NCI-H2196 (cell line): ENCODE results near the gene WDSUB1.

Experiments used
- DNase-seq: peaks from one replicate; lab custom pipeline; 2025; ENCODE audit not compliant: unreplicated experiment; lab: John Stamatoyannopoulos, UW

Gene WDSUB1

GRCh38 chr2:159285929-159286708 lies at the start of gene WDSUB1:
TSS of gene WDSUB1 (minus strand) at chr2:159286703. CDS start at chr2:159283069, 3,634 bp downstream.
- peak; percentile 51 for DNase-seq

- no peak for DNase-seq
Observed at GRCh38 chr2:159326569-159327255, 40.2 kb upstream of the WDSUB1 start.

- no peak for DNase-seq
Observed at GRCh38 chr2:159322419-159322818, 35.9 kb upstream of the WDSUB1 start.

- no peak for DNase-seq
Observed at GRCh38 chr2:159317392-159318088, 31.0 kb upstream of the WDSUB1 start.

- no peak for DNase-seq
Observed at GRCh38 chr2:159307942-159308341, 21.4 kb upstream of the WDSUB1 start.

- no peak for DNase-seq
Observed at GRCh38 chr2:159300586-159300985, 14.1 kb upstream of the WDSUB1 start.

GRCh38 chr2:159298967-159299366 lies 12.5 kb upstream of the WDSUB1 start:
- no peak for DNase-seq

- no peak for DNase-seq
Observed at GRCh38 chr2:159297042-159297707, 10.7 kb upstream of the WDSUB1 start.

- DNase-seq, result no peak
Observed at GRCh38 chr2:159292157-159292556, 5.7 kb upstream of the WDSUB1 start.

GRCh38 chr2:159290289-159290907 lies 3.9 kb upstream of the WDSUB1 start:
- DNase-seq, result peak; percentile 72

- DNase-seq, result no peak
Observed at GRCh38 chr2:159287733-159288132, 1.2 kb upstream of the WDSUB1 start.

- peak; percentile 99 for DNase-seq
Observed at GRCh38 chr2:159286709-159287441, 372 bp upstream of the WDSUB1 start.

GRCh38 chr2:159285433-159285832 lies 1.1 kb downstream of the WDSUB1 start:
- DNase-seq, result no peak

- DNase-seq, result no peak
Observed at GRCh38 chr2:159283529-159283928, 3.0 kb downstream of the WDSUB1 start.

- no peak for DNase-seq
Observed at GRCh38 chr2:159281002-159281401, 5.5 kb downstream of the WDSUB1 start.

- no peak for DNase-seq
Observed at GRCh38 chr2:159279700-159280099, 6.8 kb downstream of the WDSUB1 start.

- DNase-seq, result no peak
Observed at GRCh38 chr2:159275111-159275510, 11.4 kb downstream of the WDSUB1 start.

- DNase-seq, result no peak
Observed at GRCh38 chr2:159272156-159272555, 14.3 kb downstream of the WDSUB1 start.

GRCh38 chr2:159270744-159271379 lies 15.6 kb downstream of the WDSUB1 start:
- DNase-seq, result no peak

- no peak for DNase-seq
Observed at GRCh38 chr2:159267921-159268320, 18.6 kb downstream of the WDSUB1 start.
